NOMO-1 treated with dmso at 0.1 percent for 144 hours (cell line): Measurements from ENCODE around the gene GCGR.
"Not testable (repeated sequence)": the region's sequence is repeated elsewhere in the genome, so short reads cannot be mapped to it uniquely, and the experiment has no call there.

Experiments
- DNase-seq: peaks from one replicate; lab custom pipeline; 2025; ENCODE audit not compliant: unreplicated experiment; lab: John Stamatoyannopoulos, UW

GCGR gene

GRCh38 chr17:81831957-81832607, 28.1 kb downstream of the GCGR start:
- DNase-seq, result peak; percentile 44

GRCh38 chr17:81832608-81833159, 28.7 kb downstream of the GCGR start:
- DNase-seq, result no peak

DNA sequence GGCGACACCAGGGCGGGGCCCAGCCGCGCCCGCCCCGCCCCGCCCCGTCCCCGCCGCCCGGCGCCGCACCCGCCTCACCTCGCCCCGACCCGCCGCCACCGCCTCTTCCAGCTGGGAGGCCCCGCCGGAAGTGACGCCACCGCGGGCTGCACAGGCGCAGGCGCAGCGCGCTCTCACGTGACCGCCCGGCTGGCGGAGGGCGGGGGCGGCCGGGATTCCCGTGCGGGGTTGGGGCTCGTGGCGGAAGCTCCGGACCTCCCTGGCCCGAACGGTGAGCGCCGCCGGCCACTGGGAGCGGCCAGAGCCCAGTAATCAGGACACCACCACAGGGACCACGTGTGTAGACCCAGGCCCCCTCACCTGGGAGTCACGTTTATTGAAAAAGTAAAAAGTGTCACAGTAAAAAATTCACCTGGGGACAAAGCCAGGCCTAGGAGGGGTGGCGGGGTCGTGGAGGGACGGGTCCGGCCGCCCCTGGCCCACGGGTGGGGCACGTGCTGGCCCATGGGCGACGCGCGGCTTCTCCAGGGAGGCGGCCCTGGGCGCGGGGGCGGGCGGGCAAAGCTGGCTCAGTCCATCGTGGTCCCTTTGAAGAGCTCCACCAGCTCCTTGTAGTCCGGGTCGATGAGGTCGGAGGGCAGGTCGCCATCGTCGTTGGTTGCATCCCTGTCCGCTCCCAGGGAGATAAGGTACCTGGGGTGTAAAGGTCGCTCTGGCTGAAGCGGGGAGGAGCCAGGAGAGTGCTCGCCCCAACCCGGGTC, 29.4 kb downstream of the GCGR start, which contains the start of gene MCRIP1:
TSS of gene MCRIP1 (minus strand) at position 132 of the 761 bp plus-strand sequence. CDS start 8,785 bp downstream, outside the sequence.
- DNase-seq, result peak; percentile 87

DNA sequence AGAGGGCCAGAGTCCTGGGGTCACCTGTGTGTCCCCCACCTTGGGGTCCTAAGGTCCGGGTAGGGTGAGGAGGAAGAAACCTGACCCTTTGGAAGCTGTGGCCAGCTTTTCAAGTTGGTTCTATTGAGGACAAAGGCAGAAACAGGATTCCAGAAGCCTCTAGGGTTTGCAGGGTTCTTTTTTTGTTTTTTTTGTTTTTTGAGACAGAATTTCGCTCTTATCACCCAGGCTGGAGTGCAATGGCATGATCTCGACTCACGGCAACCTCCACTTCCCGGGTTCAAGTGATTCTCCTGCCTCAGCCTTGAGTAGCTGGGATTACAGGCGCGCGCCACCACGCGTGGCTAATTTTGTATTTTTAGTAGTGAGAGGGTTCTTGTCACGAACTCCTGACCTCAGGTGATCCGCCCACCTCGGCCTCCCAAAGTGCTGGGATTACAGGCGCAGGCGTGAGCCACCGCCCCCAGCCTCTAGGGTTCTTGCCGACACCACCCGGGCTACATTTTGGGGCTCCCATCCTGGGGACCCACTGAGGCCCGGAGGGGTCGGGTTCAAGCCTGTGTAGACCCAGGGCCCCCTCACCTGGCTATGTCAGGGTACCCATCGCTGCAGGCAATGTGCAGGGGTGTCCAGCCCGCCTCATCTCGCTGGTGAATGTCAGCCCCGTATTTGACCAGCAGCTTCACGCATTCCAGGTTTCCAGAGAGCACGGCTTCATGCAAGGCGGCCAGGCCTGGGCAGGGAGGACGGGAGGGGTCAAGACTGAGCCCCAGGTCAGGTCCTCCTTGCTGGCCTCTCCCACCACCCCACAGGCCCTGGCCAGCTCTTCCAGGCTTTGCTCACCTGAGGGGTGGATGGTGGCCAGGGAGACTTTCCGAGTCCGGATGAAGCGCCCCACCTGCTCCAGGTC, 30.2 kb downstream of the GCGR start:
- no peak for DNase-seq

DNA sequence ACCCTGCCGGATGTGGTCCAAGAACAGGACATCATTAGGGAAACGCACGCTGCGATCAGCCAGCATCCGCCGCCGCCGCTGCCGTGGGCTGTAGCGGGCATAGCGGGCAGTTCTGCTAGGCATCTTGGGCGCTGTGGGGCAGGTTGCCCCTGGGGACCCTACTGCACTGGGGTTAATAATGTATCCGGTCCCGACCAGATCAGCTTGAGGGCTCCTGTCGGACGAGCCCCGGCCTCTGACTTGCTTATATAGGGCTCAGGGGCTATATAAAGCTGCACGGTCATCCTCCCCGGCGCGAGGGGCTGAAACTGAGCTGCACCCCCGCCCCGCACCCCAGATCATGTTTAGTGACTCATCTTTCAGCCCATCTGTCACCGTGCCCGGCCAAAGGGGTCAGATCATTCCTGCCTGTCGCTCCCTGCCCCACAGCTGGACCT, 30.9 kb downstream of the GCGR start, which contains the start of gene PPP1R27:
TSS of gene PPP1R27 (minus strand) at position 220 of the 437 bp plus-strand sequence. CDS start at position 123, 97 bp downstream.
- DNase-seq, result no peak

- DNase-seq, result peak; percentile 88
These were observed 33.7 kb downstream of the GCGR start for GRCh38 chr17:81837641-81838040.

GRCh38 chr17:81838753-81839255, 34.9 kb downstream of the GCGR start:
- DNase-seq, result no peak

GRCh38 chr17:81839301-81839700, 35.4 kb downstream of the GCGR start:
- DNase-seq, result no peak

GRCh38 chr17:81840059-81840458, 36.1 kb downstream of the GCGR start:
- DNase-seq, result not testable (repeated sequence)

GRCh38 chr17:81840826-81841778, 37.2 kb downstream of the GCGR start:
- no peak for DNase-seq

- DNase-seq, result no peak
These were observed 37.9 kb downstream of the GCGR start for GRCh38 chr17:81841866-81842265.

DNA sequence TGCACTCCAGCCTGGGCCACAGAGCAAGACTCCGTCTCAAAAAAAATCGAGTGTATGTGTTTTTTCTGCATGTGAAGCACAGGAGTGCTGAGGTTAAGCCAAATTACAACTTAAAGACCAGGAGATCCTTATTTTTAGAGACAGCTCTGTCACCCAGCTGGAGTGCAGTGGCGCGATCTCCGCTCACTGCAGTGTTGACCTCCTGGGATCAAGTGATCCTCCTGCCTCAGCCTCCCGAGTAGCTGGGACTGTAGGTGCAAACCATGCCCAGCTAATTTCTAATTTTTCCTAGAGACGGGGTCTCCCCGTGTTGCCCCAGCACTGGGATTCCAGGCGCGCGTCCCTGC, 38.4 kb downstream of the GCGR start:
- DNase-seq, result no peak

- DNase-seq, result no peak
These were observed 39.0 kb downstream of the GCGR start for GRCh38 chr17:81842725-81843504.

- no peak for DNase-seq
These were observed 39.9 kb downstream of the GCGR start for GRCh38 chr17:81843713-81844326.

- no peak for DNase-seq
These were observed 40.4 kb downstream of the GCGR start for GRCh38 chr17:81844327-81844851.

GRCh38 chr17:81844887-81845286, 40.9 kb downstream of the GCGR start:
- no peak for DNase-seq

DNA sequence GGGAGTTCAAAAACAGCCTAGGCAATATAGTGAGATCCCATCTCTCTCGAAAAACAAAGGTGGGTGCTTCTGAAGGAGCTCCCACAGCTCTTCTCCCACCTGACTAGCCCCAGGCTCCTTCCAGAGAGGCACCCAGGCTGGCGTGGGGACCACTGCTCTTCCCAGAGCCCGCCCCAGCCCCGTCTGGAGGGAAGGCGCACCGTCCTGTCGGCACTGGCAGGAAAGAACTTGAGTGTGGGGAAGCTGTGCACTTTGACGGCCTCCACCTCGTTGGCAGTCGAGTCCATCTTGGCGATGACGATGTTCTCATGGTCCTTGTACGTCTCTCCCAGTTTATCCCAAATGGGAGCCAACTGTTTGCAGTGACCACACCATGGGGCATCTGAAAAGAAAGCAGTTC, 41.4 kb downstream of the GCGR start:
- no peak for DNase-seq
